HG03064 (cell line): ENCODE data around the gene CISD2.
"Not testable (repeated sequence)": the region's sequence is repeated elsewhere in the genome, so short reads cannot be mapped to it uniquely, and the experiment has no call there.

Experiments
- ATAC-seq: cut with Tn5 transposase; IDR thresholded peaks from one replicate; pipeline ENCODE4 v1.9.1; 2021; ENCODE audit warnings: low read depth; ENCODE audit not compliant: unreplicated experiment

Gene CISD2

GRCh38 chr4:102901804-102902203, 33.0 kb downstream of the CISD2 start:
- no peak for ATAC-seq

- no peak for ATAC-seq
These were observed 50.1 kb downstream of the CISD2 start for GRCh38 chr4:102918859-102919258.

- not testable (repeated sequence) for ATAC-seq
These were observed 50.9 kb downstream of the CISD2 start for GRCh38 chr4:102919697-102920096.

- ATAC-seq, result no peak
These were observed 66.9 kb downstream of the CISD2 start for GRCh38 chr4:102935716-102936115.

- not testable (repeated sequence) for ATAC-seq
These were observed 69.3 kb downstream of the CISD2 start for GRCh38 chr4:102938063-102938462.
